Fibroblast of pulmonary artery (primary cell): ENCODE results near the gene HNRNPM.

ENCODE experiments used
- DNase-seq: peaks from one replicate; pipeline ENCODE4 v3.0.0-alpha.2; 2010; ENCODE audit warnings: low read depth
- H3K4me3 ChIP-seq: replicated peaks from 2 replicates; pipeline ENCODE4 v1.5.1; 2011; ENCODE audit warnings: low read depth, mild to moderate bottlenecking, control low read depth, low read length, moderate library complexity
- CTCF ChIP-seq: IDR thresholded peaks from 2 replicates; pipeline ENCODE4 v1.5.1; 2011; ENCODE audit warnings: mild to moderate bottlenecking, control low read depth, low read length, inconsistent platforms; ENCODE audit errors: missing control alignments

The HNRNPM gene

GRCh38 chr19:8460516-8461298 is 15.9 kb downstream of the HNRNPM start:
- no peak overlapping the region for H3K4me3 ChIP-seq
- no peak for TF ChIP-seq CTCF

GRCh38 chr19:8461376-8461775 is 16.6 kb downstream of the HNRNPM start:
- DNase-seq, result no peak
- no peak for TF ChIP-seq CTCF
- H3K4me3 ChIP-seq, result no peak overlapping the region

More at GRCh38 chr19:8460516-8461298, 15.9 kb downstream of the HNRNPM start:
- no peak for DNase-seq

GRCh38 chr19:8461891-8462290 is 17.1 kb downstream of the HNRNPM start:
- H3K4me3 ChIP-seq, result no peak overlapping the region
- no peak for TF ChIP-seq CTCF
- DNase-seq, result no peak

GRCh38 chr19:8462571-8462970 is 17.8 kb downstream of the HNRNPM start:
- H3K4me3 ChIP-seq, result no peak overlapping the region
- TF ChIP-seq CTCF, result no peak
- DNase-seq, result no peak

GRCh38 chr19:8463365-8463764 is 18.6 kb downstream of the HNRNPM start:
- H3K4me3 ChIP-seq, result no peak overlapping the region
- DNase-seq, result no peak
- TF ChIP-seq CTCF, result no peak

- no peak overlapping the region for H3K4me3 ChIP-seq
- no peak for TF ChIP-seq CTCF
- no peak for DNase-seq
Observed at GRCh38 chr19:8466018-8466417, 21.2 kb downstream of the HNRNPM start.

GRCh38 chr19:8468124-8468523 is 23.3 kb downstream of the HNRNPM start:
- no peak for TF ChIP-seq CTCF
- no peak overlapping the region for H3K4me3 ChIP-seq
- no peak for DNase-seq
